ENCODE measurements around the gene MYOM3.

GRCh38 chr1:24058671-24059455 lies 53.1 kb downstream of the MYOM3 start:
- TF ChIP-seq POLR2AphosphoS5 (IDR thresholded peaks at IDR 0.05) (no peak), CTCF (IDR thresholded peaks at IDR 0.05) (no peak)

Data from stomach (tissue), 4 donors.